Measurements from ENCODE around the gene POLR2H. TPM values are rescaled to one million over a fixed set of nuclear protein-coding genes. Genes with fewer than 3 reads are reported as not detected.

The POLR2H gene
- total RNA-seq, 1 experiment from 2014 or later = 92.6 TPM

GRCh38 chr3:184388936-184389230, 27.4 kb downstream of the POLR2H start:
- no peak overlapping the region for H3K4me3 ChIP-seq (ENCODE audit: low read depth, low read length, poor library complexity, severe bottlenecking)

GRCh38 chr3:184389384-184389783, 27.9 kb downstream of the POLR2H start:
- no TSS peak for BruUV-seq (replicated peaks)
- DNase-seq (ENCODE audit: low spot score) = no peak
- ChIA-PET CTCF (no interaction called here), POLR2A (ENCODE audit: low non-redundant PET) (no interaction called here)
- Histone ChIP-seq H3K27me3 (replicated peaks; ENCODE audit: insufficient read depth, low read depth, low read length, poor library complexity) (no peaks in the 10 kb centered on the region), H3K27ac (ENCODE audit: low read depth, low read length, poor library complexity, severe bottlenecking) (no peak overlapping the region), H3K9me3 (ENCODE audit: low read depth, low read length, poor library complexity, severe bottlenecking) (no peaks in the 10 kb centered on the region), H3K4me1 (ENCODE audit: insufficient read depth, low read length, poor library complexity, severe bottlenecking) (no peaks in the 10 kb centered on the region), H3K4me3 (ENCODE audit: low read depth, low read length, poor library complexity, severe bottlenecking) (no peak overlapping the region), H3K36me3 (ENCODE audit: insufficient read depth, low read length, poor library complexity, severe bottlenecking) (no peaks in the 10 kb centered on the region)
- TF ChIP-seq, protein P1, sequence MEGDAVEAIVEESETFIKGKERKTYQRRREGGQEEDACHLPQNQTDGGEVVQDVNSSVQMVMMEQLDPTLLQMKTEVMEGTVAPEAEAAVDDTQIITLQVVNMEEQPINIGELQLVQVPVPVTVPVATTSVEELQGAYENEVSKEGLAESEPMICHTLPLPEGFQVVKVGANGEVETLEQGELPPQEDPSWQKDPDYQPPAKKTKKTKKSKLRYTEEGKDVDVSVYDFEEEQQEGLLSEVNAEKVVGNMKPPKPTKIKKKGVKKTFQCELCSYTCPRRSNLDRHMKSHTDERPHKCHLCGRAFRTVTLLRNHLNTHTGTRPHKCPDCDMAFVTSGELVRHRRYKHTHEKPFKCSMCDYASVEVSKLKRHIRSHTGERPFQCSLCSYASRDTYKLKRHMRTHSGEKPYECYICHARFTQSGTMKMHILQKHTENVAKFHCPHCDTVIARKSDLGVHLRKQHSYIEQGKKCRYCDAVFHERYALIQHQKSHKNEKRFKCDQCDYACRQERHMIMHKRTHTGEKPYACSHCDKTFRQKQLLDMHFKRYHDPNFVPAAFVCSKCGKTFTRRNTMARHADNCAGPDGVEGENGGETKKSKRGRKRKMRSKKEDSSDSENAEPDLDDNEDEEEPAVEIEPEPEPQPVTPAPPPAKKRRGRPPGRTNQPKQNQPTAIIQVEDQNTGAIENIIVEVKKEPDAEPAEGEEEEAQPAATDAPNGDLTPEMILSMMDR (conservative IDR thresholded peaks at IDR 0.05; ENCODE audit: low read depth, low read length) = no peak
- no peak for TF ChIP-seq EZH2 (IDR thresholded peaks at IDR 0.05; ENCODE audit: borderline replicate concordance, low read depth, low read length, poor library complexity, severe bottlenecking)
- intact Hi-C loops (cut with micrococcal nuclease; ENCODE audit: unreplicated experiment) = no loop called here

More at GRCh38 chr3:184388936-184389230, 27.4 kb downstream of the POLR2H start:
- H3K36me3 ChIP-seq (ENCODE audit: insufficient read depth, low read length, poor library complexity, severe bottlenecking) = no peaks in the 10 kb centered on the region
- no TSS peak for BruUV-seq (replicated peaks)
- DNase-seq (ENCODE audit: low spot score) = no peak
- POLR2A ChIA-PET (ENCODE audit: low non-redundant PET) = no interaction called here
- H3K9me3 ChIP-seq (ENCODE audit: low read depth, low read length, poor library complexity, severe bottlenecking) = no peaks in the 10 kb centered on the region
- no peaks in the 10 kb centered on the region for H3K27me3 ChIP-seq (replicated peaks; ENCODE audit: insufficient read depth, low read depth, low read length, poor library complexity)
- no peaks in the 10 kb centered on the region for H3K4me1 ChIP-seq (ENCODE audit: insufficient read depth, low read length, poor library complexity, severe bottlenecking)
- intact Hi-C loops (cut with micrococcal nuclease; ENCODE audit: unreplicated experiment) = no loop called here
- no peak overlapping the region for H3K27ac ChIP-seq (ENCODE audit: low read depth, low read length, poor library complexity, severe bottlenecking)
- TF ChIP-seq EZH2 (IDR thresholded peaks at IDR 0.05; ENCODE audit: borderline replicate concordance, low read depth, low read length, poor library complexity, severe bottlenecking) = no peak
- TF ChIP-seq, protein P1 (conservative IDR thresholded peaks at IDR 0.05; ENCODE audit: low read depth, low read length) = no peak
- CTCF ChIA-PET = no interaction called here

DNA sequence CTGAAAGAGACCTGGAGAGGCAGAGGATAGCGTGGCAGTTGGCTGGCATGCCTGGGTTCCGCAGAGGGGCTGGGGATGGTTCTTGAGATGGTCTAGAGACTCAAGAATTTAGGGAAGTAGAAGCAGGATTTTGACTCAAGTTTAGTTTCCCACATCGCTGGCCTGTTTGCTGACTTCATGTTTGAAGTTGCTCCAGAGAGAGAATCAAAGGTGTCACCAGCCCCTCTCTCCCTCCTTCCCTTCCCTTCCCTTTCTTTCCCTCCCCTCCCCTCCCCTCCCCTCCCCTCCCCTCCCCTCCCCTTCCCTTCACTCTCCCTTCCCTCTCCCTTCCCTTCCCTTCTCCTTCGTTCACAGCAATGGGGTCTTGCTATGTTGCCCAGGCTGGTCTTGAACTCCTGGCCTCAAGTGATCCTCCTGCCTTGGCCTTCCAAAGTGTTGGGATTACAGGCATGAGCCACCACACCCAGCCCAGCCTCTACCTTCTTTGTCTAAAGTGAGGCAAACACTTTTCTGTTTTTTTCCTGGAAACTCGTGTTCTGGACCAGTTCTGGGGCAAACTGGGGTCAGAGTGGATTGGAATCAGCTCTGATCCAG, 28.5 kb downstream of the POLR2H start:
- no peaks in the 10 kb centered on the region for H3K4me1 ChIP-seq (ENCODE audit: insufficient read depth, low read length, poor library complexity, severe bottlenecking)
- H3K36me3 ChIP-seq (ENCODE audit: insufficient read depth, low read length, poor library complexity, severe bottlenecking) = no peaks in the 10 kb centered on the region
- no peaks in the 10 kb centered on the region for H3K9me3 ChIP-seq (ENCODE audit: low read depth, low read length, poor library complexity, severe bottlenecking)
- intact Hi-C loops (cut with micrococcal nuclease; ENCODE audit: unreplicated experiment) = no loop called here
- no peak overlapping the region for H3K4me3 ChIP-seq (ENCODE audit: low read depth, low read length, poor library complexity, severe bottlenecking)
- ChIA-PET POLR2A (ENCODE audit: low non-redundant PET) (no interaction called here), CTCF (no interaction called here)
- no peak overlapping the region for H3K27ac ChIP-seq (ENCODE audit: low read depth, low read length, poor library complexity, severe bottlenecking)
- no peaks in the 10 kb centered on the region for H3K27me3 ChIP-seq (replicated peaks; ENCODE audit: insufficient read depth, low read depth, low read length, poor library complexity)
- TF ChIP-seq, protein P1 (conservative IDR thresholded peaks at IDR 0.05; ENCODE audit: low read depth, low read length) = no peak
- no peak for TF ChIP-seq EZH2 (IDR thresholded peaks at IDR 0.05; ENCODE audit: borderline replicate concordance, low read depth, low read length, poor library complexity, severe bottlenecking)
- DNase-seq (ENCODE audit: low spot score) = no peak
- BruUV-seq (replicated peaks) = no TSS peak
